ENCODE measurements around the gene KRTAP4-11. TPM values are rescaled to one million over a fixed set of nuclear protein-coding genes. Genes with fewer than 3 reads are reported as not detected.

KRTAP4-11 gene
- total RNA-seq, 1 donor from 2014 or later, result not detected

DNA sequence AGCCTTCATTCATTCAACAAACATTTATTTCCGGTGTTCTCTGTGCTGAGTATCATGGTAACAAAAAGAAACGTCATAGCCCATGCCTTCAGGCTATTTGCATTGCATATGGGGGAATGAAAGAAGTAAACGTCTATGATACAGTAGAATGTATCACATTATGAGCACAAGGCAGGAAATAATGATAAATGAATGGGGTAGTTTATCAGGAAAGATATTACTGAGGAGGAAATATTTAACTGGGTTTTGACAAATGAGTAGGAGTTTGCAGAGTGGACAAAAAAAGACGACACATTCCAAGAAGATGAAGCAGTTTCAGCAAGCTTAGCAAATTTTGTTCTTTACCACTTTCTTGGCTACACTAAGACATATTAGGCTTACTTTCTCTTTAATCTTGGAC is 35.5 kb downstream of the KRTAP4-11 start:
- DNase-seq, result no peak
- no peaks in the 10 kb centered on the region for H3K9me3 ChIP-seq
- TF ChIP-seq, protein P1, sequence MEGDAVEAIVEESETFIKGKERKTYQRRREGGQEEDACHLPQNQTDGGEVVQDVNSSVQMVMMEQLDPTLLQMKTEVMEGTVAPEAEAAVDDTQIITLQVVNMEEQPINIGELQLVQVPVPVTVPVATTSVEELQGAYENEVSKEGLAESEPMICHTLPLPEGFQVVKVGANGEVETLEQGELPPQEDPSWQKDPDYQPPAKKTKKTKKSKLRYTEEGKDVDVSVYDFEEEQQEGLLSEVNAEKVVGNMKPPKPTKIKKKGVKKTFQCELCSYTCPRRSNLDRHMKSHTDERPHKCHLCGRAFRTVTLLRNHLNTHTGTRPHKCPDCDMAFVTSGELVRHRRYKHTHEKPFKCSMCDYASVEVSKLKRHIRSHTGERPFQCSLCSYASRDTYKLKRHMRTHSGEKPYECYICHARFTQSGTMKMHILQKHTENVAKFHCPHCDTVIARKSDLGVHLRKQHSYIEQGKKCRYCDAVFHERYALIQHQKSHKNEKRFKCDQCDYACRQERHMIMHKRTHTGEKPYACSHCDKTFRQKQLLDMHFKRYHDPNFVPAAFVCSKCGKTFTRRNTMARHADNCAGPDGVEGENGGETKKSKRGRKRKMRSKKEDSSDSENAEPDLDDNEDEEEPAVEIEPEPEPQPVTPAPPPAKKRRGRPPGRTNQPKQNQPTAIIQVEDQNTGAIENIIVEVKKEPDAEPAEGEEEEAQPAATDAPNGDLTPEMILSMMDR (IDR thresholded peaks at IDR 0.05), result no peak
- no peaks in the 10 kb centered on the region for H3K4me1 ChIP-seq
- intact Hi-C loops (cut with DNase I), result no loop called here
- ATAC-seq, result no peak
- no peaks in the 10 kb centered on the region for H3K27me3 ChIP-seq
- H3K27ac ChIP-seq, result no peak overlapping the region
- no peak overlapping the region for H3K4me3 ChIP-seq
- H3K36me3 ChIP-seq, result no peaks in the 10 kb centered on the region

DNA sequence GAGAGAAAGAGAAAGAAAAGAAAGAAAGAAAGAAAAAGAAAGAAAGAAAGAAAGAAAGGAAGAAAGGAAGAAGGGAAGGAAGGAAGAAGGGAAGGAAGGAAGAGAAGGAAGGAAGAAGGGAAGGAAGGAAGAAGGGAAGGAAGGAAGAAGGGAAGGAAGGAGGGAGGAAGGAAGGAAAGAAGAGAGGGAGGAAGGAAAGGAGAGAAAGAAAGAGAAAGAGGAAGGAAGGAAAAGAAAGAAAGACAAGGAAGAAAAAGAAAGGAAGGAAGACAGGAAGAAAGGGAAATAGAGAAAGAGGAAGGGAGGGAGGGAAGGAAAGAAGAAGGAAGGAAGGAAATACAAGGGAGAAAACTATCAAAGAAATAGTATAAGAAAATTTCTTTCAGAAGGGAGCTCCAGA is 41.4 kb downstream of the KRTAP4-11 start:
- H3K27ac ChIP-seq, result no peak overlapping the region
- no peak for DNase-seq
- H3K9me3 ChIP-seq, result no peaks in the 10 kb centered on the region
- no peaks in the 10 kb centered on the region for H3K36me3 ChIP-seq
- ATAC-seq, result no peak
- TF ChIP-seq, protein P1 (IDR thresholded peaks at IDR 0.05), result no peak
- intact Hi-C loops (cut with DNase I), result no loop called here
- no peaks in the 10 kb centered on the region for H3K27me3 ChIP-seq
- H3K4me3 ChIP-seq, result no peak overlapping the region
- no peaks in the 10 kb centered on the region for H3K4me1 ChIP-seq

DNA sequence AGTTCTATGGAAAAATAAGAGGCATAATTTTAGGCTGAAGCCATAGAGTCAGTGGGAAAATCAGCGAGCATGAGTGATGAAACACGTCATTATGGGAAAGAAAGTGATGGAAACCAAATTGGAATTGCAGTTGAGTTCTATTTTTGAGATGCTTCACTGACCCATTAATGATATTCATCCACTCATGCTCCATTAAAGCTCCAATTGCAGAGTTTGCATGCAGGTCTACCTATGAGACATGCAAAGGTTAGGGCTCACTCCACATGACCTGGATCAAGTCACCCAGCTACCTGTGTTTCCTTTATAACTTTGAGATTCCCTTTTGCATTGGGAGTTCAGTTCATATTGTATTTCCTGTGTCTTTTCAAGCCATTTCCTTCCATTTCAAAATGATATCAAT is 44.5 kb downstream of the KRTAP4-11 start:
- Histone ChIP-seq H3K36me3 (no peaks in the 10 kb centered on the region), H3K27ac (no peak overlapping the region), H3K9me3 (no peaks in the 10 kb centered on the region), H3K27me3 (no peaks in the 10 kb centered on the region), H3K4me3 (no peak overlapping the region), H3K4me1 (no peaks in the 10 kb centered on the region)
- DNase-seq, result no peak
- intact Hi-C loops (cut with DNase I), result no loop called here
- no peak for ATAC-seq
- TF ChIP-seq, protein P1 (IDR thresholded peaks at IDR 0.05), result no peak

DNA sequence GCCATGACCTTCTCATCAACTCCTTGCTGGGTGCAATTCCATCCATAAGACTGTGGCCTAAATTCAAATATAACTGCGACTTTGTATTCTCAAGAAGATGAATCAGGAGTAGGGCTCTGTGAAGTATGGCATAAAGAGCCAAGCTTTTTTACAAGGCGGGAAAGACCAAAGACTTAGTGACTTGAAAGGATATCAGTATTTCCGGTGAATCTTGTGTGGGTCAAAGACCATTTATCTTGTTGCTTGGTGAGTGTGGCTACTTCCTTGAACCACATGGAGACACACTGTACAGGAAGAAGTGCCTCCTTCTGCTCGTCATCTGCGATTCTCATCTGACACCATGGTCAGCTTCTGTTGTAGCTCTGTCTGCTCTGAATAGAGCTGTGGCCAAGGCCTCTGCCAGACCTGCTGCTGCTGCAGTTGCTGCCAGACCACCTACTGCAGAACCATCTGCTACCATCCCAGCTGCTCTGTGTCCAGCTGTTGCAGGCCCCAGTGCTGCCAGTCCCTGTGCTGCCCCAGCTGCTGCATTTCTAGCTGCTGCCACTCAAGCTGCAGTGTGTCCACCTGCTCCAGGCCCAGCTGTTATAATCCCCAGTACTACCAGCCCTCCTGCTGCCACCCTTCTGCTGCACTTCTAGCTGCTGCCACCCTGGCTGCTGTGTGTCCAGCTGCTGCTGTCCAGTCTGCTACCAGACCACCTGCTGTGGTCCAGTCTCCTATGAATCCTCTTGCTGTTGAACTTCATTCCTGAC is 46.4 kb downstream of the KRTAP4-11 start:
- Histone ChIP-seq H3K4me1 (no peaks in the 10 kb centered on the region), H3K27me3 (no peaks in the 10 kb centered on the region), H3K36me3 (no peaks in the 10 kb centered on the region), H3K27ac (no peak overlapping the region), H3K4me3 (no peak overlapping the region), H3K9me3 (no peaks in the 10 kb centered on the region)
- TF ChIP-seq, protein P1 (IDR thresholded peaks at IDR 0.05), result no peak
- intact Hi-C loops (cut with DNase I), result no loop called here
- DNase-seq, result no peak
- no peak for ATAC-seq

DNA sequence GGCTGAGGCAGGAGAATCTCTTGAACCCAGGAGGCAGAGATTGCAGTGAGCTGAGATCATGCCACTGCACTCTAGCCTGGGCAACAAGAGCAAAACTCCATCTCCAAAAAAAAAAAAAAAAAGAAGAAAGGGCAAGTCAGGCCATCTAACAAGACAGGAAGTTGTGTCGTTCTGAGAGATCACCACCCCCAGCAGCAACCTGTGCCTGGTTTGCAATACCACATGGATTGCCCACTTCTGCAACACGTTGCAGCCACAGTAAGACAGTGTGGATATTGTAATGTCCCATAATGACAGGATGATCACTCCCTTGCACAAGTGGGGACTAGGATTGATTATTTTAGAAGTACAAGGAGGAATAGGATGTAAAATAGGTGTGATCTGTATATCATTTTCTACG is 49.1 kb downstream of the KRTAP4-11 start:
- H3K9me3 ChIP-seq, result no peaks in the 10 kb centered on the region
- H3K27ac ChIP-seq, result no peak overlapping the region
- intact Hi-C loops (cut with DNase I), result no loop called here
- ATAC-seq, result no peak
- DNase-seq, result no peak
- no peaks in the 10 kb centered on the region for H3K36me3 ChIP-seq
- H3K4me3 ChIP-seq, result no peak overlapping the region
- no peaks in the 10 kb centered on the region for H3K27me3 ChIP-seq
- H3K4me1 ChIP-seq, result no peaks in the 10 kb centered on the region
- TF ChIP-seq, protein P1 (IDR thresholded peaks at IDR 0.05), result no peak
